Activated naive CD4-positive, alpha-beta T cell treated with anti-CD3 and anti-CD28 coated beads, Interleukin-2, amount 10 ng/mL, durations not matched to agents 7 days and 5 days (primary cell): ENCODE results near the gene MNX1.
A peak's percentile ranks its signal among the peaks of the same experiment; 100 is the strongest.

ENCODE experiments used
- CTCF ChIA-PET: fragments of 350-600 bp; sonication (Branson Sonifier 250); formaldehyde crosslinking; loops from one replicate; lab custom pipeline; 2021; ENCODE audit warnings: antibody characterized with exemption; lab: Charles Lee
- DNase-seq: peaks from one replicate; pipeline ENCODE4 v3.0.0-alpha.2; 2020
- H3K27ac Mint-ChIP-seq: one replicate; pipeline ENCODE4 v1.8.0; 2021; ENCODE audit warnings: mild to moderate bottlenecking, moderate library complexity, mixed read lengths
- H3K27me3 Mint-ChIP-seq: one replicate; pipeline ENCODE4 v1.8.0; 2021; ENCODE audit warnings: mild to moderate bottlenecking, mixed read lengths
- H3K36me3 Mint-ChIP-seq: one replicate; pipeline ENCODE4 v1.8.0; 2021; ENCODE audit warnings: mixed read lengths
- H3K4me1 Mint-ChIP-seq: one replicate; pipeline ENCODE4 v1.8.0; 2021; ENCODE audit warnings: mixed read lengths
- H3K4me3 Mint-ChIP-seq: one replicate; pipeline ENCODE4 v1.8.0; 2021; ENCODE audit warnings: mild to moderate bottlenecking, moderate library complexity, mixed read lengths
- H3K9me3 Mint-ChIP-seq: one replicate; pipeline ENCODE4 v1.8.0; 2021; ENCODE audit warnings: mixed read lengths

MNX1 gene

GRCh38 chr7:157022681-157023588 lies 12.5 kb upstream of the MNX1 start:
- Mint-ChIP-seq H3K9me3 (no peaks in the 10 kb centered on the region), H3K36me3 (no peaks in the 10 kb centered on the region), H3K4me3 (no peak overlapping the region), H3K27me3 (peaks cover 89% of the 10 kb centered on the region), H3K4me1 (peaks cover 7% of the 10 kb centered on the region), H3K27ac (peak overlapping the region; percentile 7)
- DNase-seq: no peak
- CTCF ChIA-PET: no interaction called here

DNA sequence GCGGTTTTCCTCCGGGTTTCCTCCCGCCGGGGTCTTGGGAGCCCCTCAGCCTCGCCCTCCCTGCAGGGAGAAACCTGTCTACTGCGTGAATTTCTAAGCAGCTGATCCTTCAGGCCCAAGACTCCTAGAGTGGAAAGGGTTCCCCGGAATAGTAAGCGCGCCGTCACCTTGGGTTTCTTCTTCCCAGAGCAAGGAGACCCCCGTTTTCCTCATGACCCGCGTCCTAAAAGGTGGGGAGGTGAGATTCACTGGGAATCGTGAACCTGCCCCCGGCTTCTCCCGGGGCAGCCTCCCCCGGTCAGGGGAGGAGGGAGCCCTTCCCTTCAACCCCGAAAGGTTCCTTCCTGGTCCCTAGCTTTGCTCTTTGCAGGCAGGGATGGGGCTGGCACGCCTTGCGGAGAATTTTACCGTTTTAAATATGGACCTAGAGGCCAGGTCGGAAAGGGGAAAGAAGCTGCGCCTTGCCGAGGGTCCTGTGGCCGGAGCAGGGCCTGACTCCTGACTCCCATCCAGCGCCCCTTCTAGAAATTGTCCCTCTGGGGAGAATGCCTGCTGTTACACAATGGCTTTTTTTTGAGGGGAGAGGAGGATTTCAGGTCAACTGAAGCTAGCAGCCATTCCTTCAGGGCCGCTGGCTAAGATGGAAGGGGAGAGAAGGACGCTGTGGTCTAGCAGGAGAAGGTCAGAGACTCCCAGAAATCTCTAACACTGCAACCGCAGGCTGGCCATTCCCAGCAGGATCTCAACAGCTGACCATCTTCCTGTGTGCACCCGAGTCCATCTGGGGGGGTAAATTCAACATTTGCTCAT lies 11.6 kb upstream of the MNX1 start:
- Mint-ChIP-seq H3K36me3 (no peaks in the 10 kb centered on the region), H3K4me3 (no peak overlapping the region), H3K9me3 (no peaks in the 10 kb centered on the region), H3K27me3 (peaks cover 91% of the 10 kb centered on the region), H3K4me1 (peaks cover 7% of the 10 kb centered on the region), H3K27ac (no peak overlapping the region)
- CTCF ChIA-PET: no interaction called here
- DNase-seq: no peak

DNA sequence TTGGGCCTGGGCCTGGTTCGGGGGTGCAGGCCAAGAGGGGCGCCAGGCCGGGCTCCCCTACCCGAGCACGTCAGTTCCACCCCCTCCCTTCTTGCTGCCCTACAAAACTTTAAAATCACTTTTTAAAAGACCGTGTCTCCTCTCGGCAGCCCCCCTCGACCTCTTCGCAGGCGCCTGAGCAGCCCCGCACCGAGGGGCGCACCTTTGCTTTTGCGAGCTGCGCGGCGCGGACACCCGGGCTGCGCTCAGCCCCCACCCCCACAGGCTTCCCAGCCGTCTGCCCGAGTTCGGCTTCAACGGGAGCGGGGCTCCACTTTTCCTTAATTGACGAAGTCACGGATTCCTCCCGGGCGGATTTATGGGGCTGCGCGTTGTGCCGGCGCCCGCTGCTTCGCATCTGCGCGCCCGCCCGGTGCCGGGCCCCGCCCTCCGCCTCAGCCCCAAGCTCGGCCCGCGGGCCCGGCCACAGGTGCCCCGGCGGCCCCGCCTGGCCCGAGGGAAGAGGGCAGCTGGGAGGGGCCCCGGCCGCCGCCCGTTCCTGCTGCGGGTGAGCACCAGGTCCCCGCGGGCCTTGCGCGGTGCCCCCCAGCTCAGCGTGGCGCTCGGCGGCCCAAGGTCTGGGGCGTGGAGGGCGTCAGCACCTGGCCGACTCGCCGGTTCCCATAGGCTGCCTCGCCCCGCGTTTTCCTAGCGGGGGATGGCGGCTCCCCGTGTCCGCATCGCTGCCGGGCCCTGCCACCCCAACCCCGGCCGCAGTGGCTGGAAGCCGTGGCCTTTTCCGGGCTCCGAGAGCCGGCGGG lies 10.8 kb upstream of the MNX1 start:
- peaks cover 12% of the 10 kb centered on the region for H3K4me1 Mint-ChIP-seq
- no peaks in the 10 kb centered on the region for H3K9me3 Mint-ChIP-seq
- H3K27me3 Mint-ChIP-seq: peaks cover 94% of the 10 kb centered on the region
- DNase-seq: no peak
- no peak overlapping the region for H3K27ac Mint-ChIP-seq
- CTCF ChIA-PET: no interaction called here
- H3K4me3 Mint-ChIP-seq: no peak overlapping the region
- no peaks in the 10 kb centered on the region for H3K36me3 Mint-ChIP-seq

DNA sequence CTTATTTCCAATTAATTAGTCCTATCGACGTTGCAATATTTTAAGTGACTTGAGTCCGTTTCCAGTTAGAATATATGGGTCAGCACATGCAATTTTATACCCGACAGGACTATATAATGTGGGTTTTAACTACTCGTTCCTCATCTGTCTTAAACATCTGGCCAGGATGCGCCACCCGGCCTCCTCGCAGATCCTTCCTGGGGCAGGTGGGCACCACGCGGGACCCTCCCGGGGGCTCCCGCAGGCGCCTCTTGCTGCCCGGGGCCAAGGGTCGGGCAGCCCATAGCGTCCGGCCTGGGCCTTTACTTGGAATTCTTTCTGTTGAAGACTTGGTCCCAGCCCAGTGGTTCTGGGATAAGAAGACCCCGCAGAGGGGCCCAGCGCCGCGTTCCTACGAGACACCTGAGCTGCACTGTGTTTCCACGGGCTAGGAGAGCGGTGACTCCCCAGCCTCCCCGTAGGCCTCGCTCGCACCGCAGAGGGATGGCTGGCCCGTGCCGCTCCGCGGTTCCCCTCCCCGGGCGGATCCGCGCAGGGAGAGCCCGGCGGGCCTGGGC lies 10.1 kb upstream of the MNX1 start:
- DNase-seq: no peak
- peaks cover 100% of the 10 kb centered on the region for H3K27me3 Mint-ChIP-seq
- no peak overlapping the region for H3K4me3 Mint-ChIP-seq
- no peaks in the 10 kb centered on the region for H3K9me3 Mint-ChIP-seq
- peak overlapping the region; percentile 52 for H3K27ac Mint-ChIP-seq
- CTCF ChIA-PET: no interaction called here
- H3K4me1 Mint-ChIP-seq: peaks cover 15% of the 10 kb centered on the region
- no peaks in the 10 kb centered on the region for H3K36me3 Mint-ChIP-seq

DNA sequence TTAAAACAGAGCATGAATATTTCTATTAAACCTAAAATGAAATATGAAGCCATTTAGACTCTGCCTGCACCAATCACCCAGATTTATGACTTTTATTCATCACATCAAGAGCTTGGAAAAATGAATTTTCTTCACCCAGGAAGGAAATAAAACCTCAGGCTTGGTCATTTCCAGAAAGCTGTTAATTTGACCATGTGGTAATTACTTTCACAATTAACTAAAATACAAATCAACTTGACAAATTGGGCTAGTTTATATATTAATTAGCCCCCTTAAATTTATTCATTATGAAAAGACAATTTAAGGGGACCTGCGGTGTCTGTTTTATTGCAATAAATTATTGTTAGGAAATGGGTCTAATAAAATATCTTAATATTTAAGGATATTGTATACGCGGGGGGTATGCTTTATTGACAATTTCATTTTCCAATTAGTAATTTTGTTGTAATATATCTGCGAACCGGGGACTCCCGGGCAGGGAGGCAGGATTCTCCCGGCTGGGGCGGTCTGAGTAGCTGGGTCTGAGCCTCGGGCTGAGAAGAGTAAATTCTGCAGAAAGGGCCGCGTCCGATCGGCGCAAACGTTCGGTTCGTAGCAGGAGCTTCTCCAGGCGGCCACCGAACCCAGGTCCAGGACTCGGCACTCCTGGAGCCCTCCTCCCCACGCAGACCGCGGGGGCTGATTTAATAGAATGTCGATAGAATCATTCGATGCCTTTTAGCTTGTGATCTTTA lies 9.4 kb upstream of the MNX1 start:
- CTCF ChIA-PET: interaction anchor here (1.1 kb wide), 1 partner anchor 16 kb away, joined by 3 read pairs; no protein-coding TSS in a partner anchor
- Mint-ChIP-seq H3K4me3 (no peak overlapping the region), H3K9me3 (no peaks in the 10 kb centered on the region), H3K27me3 (peaks cover 100% of the 10 kb centered on the region), H3K27ac (peak overlapping the region; percentile 52), H3K36me3 (no peaks in the 10 kb centered on the region), H3K4me1 (peaks cover 15% of the 10 kb centered on the region)
- DNase-seq: no peak

GRCh38 chr7:157018997-157019608 lies 8.6 kb upstream of the MNX1 start:
- DNase-seq: no peak
- no peaks in the 10 kb centered on the region for H3K9me3 Mint-ChIP-seq
- peak overlapping the region; percentile 31 for H3K4me3 Mint-ChIP-seq
- CTCF ChIA-PET: interaction anchor here (1.1 kb wide), 1 partner anchor 15 kb away, joined by 3 read pairs; no protein-coding TSS in a partner anchor
- peaks cover 15% of the 10 kb centered on the region for H3K4me1 Mint-ChIP-seq
- H3K27me3 Mint-ChIP-seq: peaks cover 100% of the 10 kb centered on the region
- no peaks in the 10 kb centered on the region for H3K36me3 Mint-ChIP-seq
- no peak overlapping the region for H3K27ac Mint-ChIP-seq

GRCh38 chr7:157018328-157018996 lies 8.0 kb upstream of the MNX1 start:
- CTCF ChIA-PET: interaction anchor here (1.1 kb wide), 1 partner anchor 15 kb away, joined by 3 read pairs; no protein-coding TSS in a partner anchor
- H3K27ac Mint-ChIP-seq: no peak overlapping the region
- H3K4me1 Mint-ChIP-seq: peaks cover 15% of the 10 kb centered on the region
- peaks cover 100% of the 10 kb centered on the region for H3K27me3 Mint-ChIP-seq
- H3K4me3 Mint-ChIP-seq: no peak overlapping the region
- no peaks in the 10 kb centered on the region for H3K36me3 Mint-ChIP-seq
- DNase-seq: no peak
- H3K9me3 Mint-ChIP-seq: no peaks in the 10 kb centered on the region

DNA sequence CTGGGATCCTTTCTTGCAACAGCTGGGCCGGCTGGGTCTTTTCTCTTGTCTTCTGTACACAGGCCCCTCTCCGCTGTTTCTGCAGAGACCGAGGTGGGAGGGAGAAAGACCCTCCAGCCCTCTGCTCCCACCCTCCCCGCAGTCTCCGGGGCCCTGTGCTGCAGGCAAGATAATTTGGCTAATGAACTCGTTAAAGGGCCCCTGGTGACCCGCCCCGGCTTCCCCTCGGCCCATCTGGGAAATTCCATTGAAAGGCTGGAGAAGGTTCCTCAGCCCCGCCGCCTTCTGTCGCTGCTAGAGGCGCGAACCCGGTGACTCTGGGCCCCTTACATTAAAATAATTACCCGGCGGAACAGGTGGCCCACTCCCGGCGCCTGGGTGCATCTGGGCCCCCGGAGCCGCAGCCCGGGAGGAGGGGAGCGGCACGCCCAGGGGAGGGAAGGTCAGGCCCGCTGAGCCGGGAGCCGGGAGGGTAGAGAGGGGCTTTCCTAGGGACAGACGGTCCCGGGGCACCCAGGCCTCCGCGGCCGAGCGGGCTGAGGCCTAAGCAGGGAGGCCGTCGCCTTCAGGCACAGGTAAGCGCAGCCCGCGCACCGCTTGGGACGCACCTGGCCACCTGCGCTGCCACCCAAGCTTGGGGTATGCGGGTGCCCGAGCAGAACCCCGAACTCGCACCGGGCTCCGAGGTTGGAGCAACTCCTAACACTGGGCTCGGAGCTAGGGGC lies 7.3 kb upstream of the MNX1 start:
- H3K4me3 Mint-ChIP-seq: no peak overlapping the region
- no peak overlapping the region for H3K27ac Mint-ChIP-seq
- H3K9me3 Mint-ChIP-seq: no peaks in the 10 kb centered on the region
- H3K27me3 Mint-ChIP-seq: peaks cover 100% of the 10 kb centered on the region
- no peaks in the 10 kb centered on the region for H3K36me3 Mint-ChIP-seq
- DNase-seq: no peak
- CTCF ChIA-PET: no interaction called here
- H3K4me1 Mint-ChIP-seq: peaks cover 15% of the 10 kb centered on the region

GRCh38 chr7:157017149-157017548 lies 6.7 kb upstream of the MNX1 start:
- H3K4me3 Mint-ChIP-seq: no peak overlapping the region
- peaks cover 100% of the 10 kb centered on the region for H3K27me3 Mint-ChIP-seq
- H3K27ac Mint-ChIP-seq: no peak overlapping the region
- no peaks in the 10 kb centered on the region for H3K9me3 Mint-ChIP-seq
- CTCF ChIA-PET: no interaction called here
- no peak for DNase-seq
- no peaks in the 10 kb centered on the region for H3K36me3 Mint-ChIP-seq
- peaks cover 15% of the 10 kb centered on the region for H3K4me1 Mint-ChIP-seq

- H3K4me1 Mint-ChIP-seq: peaks cover 20% of the 10 kb centered on the region
- H3K27me3 Mint-ChIP-seq: peaks cover 100% of the 10 kb centered on the region
- no peaks in the 10 kb centered on the region for H3K36me3 Mint-ChIP-seq
- no peak for DNase-seq
- H3K4me3 Mint-ChIP-seq: no peak overlapping the region
- CTCF ChIA-PET: no interaction called here
- H3K9me3 Mint-ChIP-seq: no peaks in the 10 kb centered on the region
- H3K27ac Mint-ChIP-seq: no peak overlapping the region
Observed at GRCh38 chr7:157016352-157017041, 6.0 kb upstream of the MNX1 start.

DNA sequence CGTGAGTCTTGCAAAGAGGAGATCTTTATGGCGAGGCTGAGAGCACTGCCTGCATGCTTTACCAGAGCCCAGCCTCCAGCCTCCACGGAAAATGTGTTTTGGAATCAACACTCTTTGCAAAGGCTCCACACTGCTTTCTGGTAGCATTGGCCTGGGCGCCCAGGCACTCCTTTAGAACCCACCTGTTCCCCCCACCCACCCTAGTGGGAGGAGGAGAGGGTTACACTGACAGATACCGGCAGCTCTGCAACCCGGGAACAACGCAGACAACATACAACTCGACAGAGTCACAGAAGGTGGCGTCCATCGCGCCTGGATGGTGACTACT lies 5.5 kb upstream of the MNX1 start:
- no peak overlapping the region for H3K4me3 Mint-ChIP-seq
- no peaks in the 10 kb centered on the region for H3K9me3 Mint-ChIP-seq
- H3K27me3 Mint-ChIP-seq: peaks cover 100% of the 10 kb centered on the region
- DNase-seq: no peak
- H3K36me3 Mint-ChIP-seq: no peaks in the 10 kb centered on the region
- H3K4me1 Mint-ChIP-seq: peaks cover 23% of the 10 kb centered on the region
- CTCF ChIA-PET: no interaction called here
- no peak overlapping the region for H3K27ac Mint-ChIP-seq
